ENCODE measurements around the gene PIK3C3.

DNA sequence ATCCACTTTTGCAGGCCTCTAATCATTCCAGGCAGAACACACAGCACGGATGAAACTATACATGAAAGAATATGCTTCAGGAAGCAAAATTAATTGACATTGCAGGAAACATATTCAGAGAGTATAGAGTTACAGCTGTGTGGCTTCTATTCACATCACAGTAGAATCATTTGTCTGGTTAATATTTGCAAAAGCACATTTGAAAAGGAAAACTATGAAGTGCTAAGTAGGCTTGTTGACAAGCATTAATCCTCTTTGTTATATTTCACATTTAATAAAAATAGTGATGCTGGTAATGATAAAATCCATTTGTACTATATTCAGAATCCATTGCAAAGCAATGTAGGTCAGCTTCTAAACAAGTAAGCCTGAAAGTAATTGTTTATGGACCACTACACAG lies 32.2 kb upstream of the PIK3C3 start:
- TF ChIP-seq TAF1 (IDR thresholded peaks at IDR 0.05; ENCODE audit: control insufficient read depth, extremely low read depth, insufficient read depth, low read length, severe bottlenecking) (no peak), CTCF (IDR thresholded peaks at IDR 0.05 in 2 of 3, conservative IDR thresholded peaks at IDR 0.05 in 1 of 3; ENCODE audit: insufficient read depth in 2 of 3, low read depth in 1 of 3, low read length in 3 of 3) (no peak), ZZZ3 (IDR thresholded peaks at IDR 0.05) (no peak), POLR2A (conservative IDR thresholded peaks at IDR 0.05) (no peak), MYC (IDR thresholded peaks at IDR 0.05; ENCODE audit: low read depth, low read length) (no peak), MYC (CRISPR knock-in tag; IDR thresholded peaks at IDR 0.05; ENCODE audit: borderline replicate concordance, low read depth) (no peak)
